GM18498 (cell line): ENCODE results near the gene SPINK7.
"Not testable (repeated sequence)": the region's sequence is repeated elsewhere in the genome, so short reads cannot be mapped to it uniquely, and the experiment has no call there.

ENCODE experiments used
- ATAC-seq: cut with Tn5 transposase; IDR thresholded peaks from one replicate; pipeline ENCODE4 v1.9.1; 2021; ENCODE audit warnings: mild to moderate bottlenecking, moderate library complexity; ENCODE audit not compliant: unreplicated experiment

Gene SPINK7

DNA sequence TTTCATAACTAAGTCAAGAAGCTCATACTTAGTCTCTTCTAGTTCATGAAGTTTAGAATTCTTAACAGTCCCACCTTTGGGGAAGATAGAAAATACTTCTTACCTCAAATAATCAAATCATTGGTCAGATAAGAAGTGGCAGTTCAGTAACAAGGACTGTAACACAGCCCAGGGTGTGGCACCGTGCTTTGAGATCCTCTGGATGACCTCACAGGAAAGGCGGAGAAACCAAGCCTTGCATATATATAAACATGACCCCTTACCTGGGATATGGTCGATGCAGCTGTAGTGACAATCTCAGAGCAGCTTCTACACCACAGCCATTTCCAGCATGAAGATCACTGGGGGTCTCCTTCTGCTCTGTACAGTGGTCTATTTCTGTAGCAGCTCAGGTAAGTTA is at the start of gene SPINK7:
Gene SPINK7, plus strand, starts transcription at position 271 of the 400 bp plus-strand sequence. Its CDS starts 61 bp downstream, at position 332.
- no peak for ATAC-seq

DNA sequence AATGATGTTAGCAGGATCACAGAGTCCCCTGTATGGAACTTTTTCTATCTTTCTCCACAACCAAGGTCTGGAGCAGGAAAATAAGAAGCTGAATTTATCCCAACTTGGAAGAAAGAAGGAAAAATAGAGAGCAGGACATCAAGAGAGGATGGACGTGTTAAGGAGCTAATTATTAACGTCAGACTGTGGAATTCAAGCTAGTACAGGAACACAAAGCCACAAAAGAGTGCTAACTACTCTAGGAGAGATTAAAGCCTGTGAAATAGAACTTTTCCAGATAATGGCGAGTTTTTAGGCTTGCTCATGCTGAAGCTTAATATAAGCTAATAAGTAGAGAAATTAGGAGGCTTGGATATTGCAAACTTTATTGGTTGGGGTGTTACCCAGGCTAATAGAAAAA is 44.3 kb upstream of the SPINK7 start:
- no peak for ATAC-seq

DNA sequence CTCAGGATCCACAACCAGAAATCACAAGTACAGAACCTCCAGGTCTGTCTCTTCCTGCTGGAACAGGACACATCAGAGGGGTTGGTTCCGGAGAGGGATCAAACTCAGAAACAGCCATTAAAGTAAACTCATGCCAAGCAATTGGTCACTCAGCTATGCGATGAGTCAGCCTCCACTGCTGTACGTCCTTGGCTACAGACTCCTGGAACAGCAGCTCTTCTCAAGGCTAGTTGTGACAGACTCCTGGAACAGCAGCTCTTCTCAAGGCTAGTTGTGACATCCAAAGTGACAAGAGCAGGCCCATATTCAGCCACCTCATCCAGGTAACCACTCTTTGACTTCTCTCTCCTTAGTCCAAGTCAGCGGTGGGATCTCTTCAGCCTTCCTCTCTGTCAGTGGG is 43.7 kb upstream of the SPINK7 start, which contains the start of gene SPINK13:
Gene SPINK13, plus strand, starts transcription at position 229 of the 400 bp plus-strand sequence. CDS start 1,279 bp downstream, outside the sequence.
- ATAC-seq: no peak

DNA sequence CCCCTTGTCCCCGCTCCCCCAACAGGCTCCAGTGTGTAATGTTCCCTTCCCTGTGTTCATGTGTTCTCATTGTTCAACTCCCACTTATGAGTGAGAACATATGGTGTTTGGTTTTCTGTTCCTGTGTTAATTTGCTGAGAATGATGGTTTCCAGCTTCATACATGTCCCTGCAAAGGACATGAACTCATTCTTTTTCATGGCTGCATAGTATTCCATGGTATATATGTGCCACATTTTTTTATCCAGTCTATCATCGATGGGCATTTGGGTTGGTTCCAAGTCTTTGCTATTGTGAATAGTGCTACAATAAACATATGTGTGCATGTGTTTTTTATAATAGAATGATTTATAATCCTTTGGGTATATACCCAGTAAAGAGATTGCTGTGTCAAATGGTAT is 37.1 kb upstream of the SPINK7 start:
- ATAC-seq: not testable (repeated sequence)

DNA sequence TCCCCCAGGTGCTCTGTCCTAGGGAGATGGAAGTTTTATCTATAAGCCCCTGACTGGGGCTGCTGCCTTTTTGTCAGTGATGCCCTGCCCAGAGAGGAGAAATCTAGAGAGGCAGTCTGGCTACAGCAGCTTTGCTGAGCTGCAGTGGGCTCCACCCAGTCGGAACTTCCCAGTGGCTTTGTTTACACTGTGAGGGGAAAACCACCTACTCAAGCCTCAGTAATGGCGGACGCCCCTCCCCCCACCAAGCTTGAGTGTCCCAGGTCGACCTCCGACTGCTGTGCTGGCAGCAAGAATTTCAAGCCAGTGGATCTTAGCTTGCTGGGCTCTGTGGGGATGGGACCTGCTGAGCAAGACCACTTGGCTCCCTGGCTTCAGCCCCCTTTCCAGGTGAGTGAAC is 31.3 kb upstream of the SPINK7 start:
- ATAC-seq: not testable (repeated sequence)

DNA sequence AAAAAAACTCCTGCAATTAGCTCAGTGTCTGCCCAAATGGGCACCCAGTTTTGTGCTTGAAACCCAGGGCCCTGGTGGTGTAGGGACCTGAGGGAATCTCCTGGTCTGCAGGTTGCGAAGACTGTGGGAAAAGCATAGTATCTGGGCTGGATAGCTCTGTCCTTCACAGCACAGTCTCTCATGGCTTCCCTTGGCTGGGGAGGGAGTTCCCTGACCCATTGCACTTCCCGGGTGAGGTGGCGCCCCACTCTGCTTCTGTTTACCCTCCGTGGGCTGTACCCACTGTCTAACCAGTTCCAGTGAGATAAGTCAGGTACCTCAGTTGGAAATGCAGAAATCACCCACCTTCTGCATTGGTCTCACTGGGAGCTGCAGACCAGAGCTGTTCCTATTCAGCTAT is 30.9 kb upstream of the SPINK7 start:
- not testable (repeated sequence) for ATAC-seq

DNA sequence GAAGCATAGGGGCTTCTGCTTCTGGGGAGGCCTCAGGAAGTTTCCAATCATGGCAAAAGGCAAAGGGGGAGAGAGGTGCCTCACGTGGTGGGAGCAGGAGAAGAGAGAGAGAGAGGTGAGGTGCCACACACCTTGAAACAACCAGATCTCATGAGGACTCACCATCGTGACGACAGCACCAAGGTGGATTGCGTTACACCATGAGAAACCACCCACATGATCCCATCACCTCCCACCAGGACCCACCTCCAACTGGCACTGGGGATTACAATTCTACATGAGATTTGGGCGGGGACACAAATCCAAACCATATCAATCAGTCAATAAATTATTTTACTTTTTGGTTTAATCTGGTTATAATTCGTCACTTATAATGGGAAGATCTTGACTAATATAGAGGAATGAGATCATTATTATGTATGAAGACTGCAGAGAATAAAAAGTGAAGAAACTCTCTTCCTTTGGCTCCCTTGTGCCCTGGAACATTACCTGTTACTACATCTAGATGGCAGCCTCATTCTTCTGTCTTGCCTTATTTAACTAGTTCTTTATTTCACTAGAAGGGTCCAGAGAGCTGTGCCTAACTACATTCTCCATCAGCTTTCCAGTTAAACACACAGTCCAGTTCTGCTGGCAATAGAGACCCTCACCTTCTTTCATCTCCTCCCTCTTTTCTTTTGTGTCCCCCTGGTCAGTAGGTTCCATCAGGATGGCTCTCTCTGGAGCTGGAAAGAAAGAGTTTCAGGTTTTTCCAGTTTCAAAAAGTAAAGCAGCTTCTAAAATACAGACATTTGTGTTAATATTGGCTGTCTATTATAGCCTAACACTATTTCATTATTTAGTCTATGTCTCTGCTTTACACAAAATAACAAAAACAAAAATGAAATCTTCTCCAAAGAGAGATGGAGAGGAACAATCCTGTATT is 21.7 kb upstream of the SPINK7 start:
- ATAC-seq: no peak

DNA sequence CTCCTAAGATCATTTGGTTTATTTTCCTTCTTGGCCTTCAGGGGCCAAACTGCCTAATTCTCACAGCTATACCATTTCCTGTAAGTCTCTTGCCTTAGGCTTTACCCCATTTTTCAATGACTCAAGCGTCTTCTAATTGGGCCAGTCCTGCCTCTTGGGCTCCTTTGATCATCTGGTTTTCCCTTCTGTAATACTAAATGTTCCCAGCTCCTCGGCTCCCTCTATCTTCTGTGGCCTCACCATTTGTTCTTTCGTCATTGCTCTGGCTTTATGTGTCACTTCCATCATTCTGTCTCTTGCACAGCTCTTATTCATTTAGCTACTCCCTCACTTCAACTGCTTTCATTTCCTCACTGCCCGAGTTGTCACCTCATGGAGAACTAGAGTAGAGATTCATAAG is 14.5 kb upstream of the SPINK7 start:
- ATAC-seq: no peak

DNA sequence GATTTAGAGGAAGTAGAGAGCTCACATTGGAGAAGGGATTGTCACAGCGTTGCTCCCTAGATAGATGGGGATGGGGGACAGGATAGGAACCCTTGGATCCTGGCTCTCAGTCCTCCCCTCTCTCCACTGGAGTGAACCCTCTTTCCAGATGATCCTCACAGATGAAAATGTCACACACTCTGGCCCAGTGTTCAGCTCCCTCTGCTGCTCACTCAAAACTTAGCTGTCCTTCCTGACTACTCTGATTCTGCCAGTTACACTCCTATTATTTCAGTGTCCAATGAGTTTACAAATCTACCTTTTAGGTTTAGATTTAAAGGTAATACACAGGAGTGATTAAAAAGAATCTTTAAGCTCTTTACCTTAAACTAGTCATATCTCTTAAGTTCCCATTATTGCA is 5.8 kb upstream of the SPINK7 start:
- ATAC-seq: no peak

DNA sequence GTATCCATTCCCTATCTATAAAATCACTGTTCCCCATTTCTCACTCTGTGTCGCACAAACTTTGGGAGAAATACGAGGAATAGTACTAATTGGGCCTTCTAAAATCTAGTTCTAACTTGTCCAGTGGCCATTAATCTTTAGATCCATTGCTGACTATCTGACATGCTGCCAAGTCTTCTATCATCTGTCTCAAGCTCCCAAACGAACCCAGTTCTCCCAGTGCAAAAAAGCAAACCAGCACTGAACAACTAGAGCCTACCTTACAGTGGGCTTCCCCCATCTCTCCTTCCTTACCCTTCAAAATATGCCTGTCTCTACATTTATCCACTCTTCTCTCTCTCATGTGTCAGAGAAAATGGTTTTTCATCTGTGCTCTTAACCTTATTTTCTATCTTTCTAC is 3.2 kb upstream of the SPINK7 start:
- ATAC-seq: no peak

DNA sequence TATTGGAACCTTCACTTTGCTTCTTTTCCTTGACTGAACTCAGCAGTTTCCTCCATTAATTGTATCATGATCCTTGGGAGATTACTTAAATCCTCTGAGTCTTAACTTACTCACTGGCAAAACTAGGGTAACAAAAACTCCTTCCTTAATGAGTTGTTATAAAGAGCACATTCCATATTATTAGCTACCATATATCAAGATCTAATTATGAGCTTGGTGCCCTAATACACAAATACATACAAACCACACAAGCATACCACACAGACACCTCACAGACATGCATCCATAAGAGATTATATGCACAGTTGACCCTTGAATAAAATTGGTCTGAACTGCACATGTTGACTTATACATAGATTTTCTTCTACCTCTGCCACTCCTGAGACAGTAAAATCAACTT is 2.5 kb upstream of the SPINK7 start:
- ATAC-seq: no peak

DNA sequence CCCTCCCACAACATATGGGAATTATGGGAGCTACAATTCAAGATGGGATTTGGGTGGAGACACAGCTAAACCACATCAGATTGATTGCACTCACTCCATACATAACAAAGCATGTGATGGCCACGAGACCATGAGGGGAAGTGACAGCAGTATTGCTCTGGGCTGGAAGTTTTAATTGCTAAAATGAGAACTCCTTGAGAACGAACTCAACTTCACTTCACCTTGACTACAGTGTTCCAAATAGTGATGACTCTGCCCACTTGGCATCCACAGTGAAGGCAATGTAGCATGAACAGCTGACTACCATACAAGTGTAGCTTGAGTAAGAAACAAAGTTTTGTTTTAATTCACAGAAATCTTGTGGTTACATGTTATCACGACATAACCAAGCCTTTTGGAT is 739 bp upstream of the SPINK7 start:
- no peak for ATAC-seq

DNA sequence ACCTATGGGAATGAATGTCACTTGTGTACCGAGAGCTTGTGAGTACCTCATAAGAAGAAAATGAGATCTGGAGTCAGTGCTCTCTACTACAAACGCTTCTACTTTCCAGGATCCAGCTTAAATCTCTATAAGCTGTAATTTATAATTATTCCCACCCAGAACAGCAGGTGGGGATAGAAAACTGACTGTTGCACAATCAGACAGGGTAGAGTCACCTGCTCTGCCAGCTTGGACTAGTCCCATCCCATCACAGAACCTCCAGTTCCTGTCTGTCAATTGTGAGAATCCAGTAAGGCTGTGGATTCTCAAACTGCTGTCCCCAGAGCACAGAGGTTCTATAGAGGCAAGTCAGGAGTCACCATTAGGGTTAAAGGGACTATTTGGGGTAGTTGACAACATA is 2.0 kb downstream of the SPINK7 start:
- ATAC-seq: no peak

DNA sequence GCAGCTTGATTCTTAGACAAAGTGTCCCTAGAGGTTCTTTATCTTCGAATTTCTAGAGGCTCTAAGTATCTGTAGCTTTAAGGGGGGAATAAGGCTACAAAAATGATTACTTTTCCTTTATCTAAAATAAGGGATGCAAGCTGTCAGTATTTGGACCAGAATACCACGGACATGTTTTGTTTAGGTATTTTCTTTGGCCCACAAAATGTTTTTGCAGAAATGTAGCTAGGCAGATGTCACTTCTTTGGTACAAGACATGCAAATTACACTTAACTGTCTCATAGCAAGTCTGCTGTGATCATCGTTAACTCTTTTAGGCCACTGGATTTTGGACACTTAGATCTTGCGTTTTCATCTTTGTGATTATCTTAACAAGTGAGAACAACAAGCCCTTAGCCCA is 2.5 kb downstream of the SPINK7 start:
- ATAC-seq: no peak

DNA sequence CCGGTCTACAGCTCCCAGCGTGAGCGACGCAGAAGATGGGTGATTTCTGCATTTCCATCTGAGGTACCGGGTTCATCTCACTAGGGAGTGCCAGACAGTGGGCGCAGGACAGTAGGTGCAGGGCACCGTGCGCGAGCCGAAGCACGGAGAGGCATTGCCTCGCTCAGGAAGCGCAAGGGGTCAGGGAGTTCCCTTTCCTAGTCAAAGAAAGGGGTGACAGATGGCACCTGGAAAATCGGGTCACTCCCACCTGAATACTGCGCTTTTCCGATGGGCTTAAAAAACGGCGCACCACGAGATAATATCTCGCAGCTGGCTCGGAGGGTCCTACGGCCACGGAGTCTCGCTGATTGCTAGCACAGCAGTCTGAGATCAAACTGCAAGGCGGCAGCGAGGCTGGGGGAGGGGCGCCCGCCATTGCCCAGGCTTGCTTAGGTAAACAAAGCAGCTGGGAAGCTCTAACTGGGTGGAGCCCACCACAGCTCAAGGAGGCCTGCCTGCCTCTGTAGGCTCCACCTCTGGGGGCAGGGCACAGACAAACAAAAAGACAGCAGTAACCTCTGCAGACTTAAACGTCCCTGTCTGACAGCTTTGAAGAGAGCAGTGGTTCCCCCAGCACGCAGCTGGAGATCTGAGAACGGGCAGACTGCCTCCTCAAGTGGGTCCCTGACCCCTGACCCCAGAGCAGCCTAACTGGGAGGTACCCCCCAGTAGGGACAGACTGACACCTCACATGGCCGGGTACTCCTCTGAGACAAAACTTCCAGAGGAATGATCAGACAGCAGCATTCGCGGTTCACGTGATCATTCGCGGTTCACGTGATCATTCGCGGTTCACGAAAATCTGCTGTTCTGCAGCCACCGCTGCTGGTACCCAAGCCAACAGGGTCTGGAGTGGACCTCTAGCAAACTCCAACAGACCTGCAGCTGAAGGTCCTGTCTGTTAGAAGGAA is 8.1 kb downstream of the SPINK7 start:
- not testable (repeated sequence) for ATAC-seq

DNA sequence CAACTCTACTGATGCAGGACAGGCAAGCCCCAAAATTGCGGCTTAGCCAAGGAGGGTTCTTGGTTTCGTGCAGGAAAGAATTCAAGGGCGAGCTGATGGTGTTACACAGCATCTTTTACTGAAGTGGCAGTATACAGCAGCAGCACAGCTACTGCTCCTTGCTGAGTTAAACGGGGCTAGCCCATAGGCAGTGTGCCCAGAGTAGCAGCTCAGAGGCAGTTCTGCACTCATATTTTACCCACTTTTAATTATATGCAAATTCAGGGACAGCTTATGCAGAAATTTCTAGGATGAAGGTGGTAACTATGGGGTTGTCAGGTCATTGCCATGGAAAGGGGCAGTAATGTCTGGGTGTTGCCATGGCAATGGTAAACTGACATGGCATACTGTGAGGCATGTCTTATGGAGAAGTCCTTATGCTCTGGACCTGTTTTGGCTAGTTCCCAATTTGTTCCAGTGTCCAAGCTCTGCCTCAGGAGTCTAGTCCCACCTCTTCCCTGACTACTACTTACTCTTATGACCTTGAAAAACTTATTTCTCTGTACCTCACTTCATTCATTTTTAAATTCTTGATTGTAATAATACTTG is 21.1 kb downstream of the SPINK7 start:
- ATAC-seq: no peak

DNA sequence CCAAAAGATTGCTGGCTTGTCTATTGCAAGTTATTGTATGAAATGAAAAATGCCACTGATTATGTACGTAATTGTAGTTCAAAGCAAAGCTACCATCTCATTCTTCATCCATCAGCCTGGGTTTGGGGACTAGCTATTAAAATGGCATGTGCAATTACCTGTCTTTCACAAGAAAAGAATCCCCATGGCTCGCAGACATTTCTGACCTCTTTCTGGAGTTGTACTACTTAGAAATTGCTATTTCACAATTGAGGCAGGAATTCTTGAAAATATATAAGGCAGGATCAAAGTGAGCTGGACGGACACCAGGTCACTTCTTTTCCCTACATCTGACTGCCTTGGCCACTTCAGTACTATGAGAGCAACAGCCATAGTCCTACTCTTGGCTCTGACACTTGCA is 23.0 kb downstream of the SPINK7 start, which contains the start of gene SPINK9:
Gene SPINK9, plus strand, starts transcription at position 301 of the 400 bp plus-strand sequence. Its CDS starts 55 bp downstream, at position 356.
- ATAC-seq: no peak

DNA sequence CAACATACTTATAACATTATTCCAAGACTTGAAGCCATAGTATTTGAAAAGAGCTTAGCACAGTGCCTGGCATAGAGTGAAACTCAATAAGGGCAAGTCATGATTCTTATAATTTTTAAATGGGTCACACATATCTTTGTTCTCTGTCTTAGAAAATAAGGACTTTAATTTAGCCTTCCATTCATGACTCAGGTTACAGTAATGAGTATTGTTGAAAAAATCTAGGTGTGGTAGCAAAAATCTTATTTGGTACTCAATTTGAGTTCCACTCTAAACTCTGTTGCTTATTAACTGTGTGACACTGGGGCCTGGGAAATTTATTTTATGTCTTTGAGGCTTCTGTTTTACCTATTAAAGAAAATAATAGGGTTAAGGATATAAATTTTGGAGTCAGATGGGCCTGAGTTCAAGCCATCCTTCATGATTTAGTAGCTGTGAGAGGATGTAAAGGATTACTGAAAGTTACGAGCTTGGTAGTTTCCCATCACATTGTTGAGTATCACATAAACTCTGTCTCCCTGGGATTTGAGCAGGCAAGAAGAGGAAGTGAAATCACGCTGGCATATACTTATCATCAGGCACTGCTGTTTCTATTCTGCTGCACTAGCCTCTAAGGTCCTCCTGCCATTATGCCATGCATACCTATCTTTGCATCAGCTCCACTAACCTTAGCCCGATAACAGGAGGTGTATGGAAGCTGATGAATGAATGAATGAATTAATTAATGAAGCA is 24.6 kb downstream of the SPINK7 start:
- peak; percentile 95 for ATAC-seq

DNA sequence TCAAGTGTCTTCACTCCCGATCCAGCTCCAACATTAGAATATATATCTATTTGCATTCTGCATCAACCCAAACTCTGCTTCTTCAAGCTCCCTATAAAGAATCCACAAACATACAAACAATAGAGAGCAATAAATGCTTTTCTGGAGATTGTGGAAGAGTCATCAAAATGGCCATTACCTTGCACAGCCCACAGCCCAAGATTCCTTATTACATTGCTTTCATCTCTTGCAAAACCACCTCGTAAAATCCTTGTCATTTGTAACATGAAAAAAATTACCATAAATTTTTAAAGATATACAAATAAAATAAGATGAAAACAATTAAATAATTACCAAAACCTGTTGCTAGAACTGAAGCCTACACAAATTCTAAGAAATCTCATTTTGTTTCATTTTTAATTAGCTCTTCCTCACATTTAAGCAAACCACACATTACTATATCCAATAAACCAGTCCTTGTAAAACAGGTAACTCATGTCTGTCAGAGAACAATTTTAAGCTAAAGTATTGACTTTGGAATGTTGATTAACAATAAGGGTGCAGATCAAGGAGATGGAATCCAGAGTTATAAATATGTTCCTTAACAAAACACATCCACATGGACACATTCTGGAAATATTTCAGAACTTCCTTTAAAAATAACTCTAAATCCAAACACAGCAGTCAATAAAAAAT is 30.3 kb downstream of the SPINK7 start:
- ATAC-seq: no peak

DNA sequence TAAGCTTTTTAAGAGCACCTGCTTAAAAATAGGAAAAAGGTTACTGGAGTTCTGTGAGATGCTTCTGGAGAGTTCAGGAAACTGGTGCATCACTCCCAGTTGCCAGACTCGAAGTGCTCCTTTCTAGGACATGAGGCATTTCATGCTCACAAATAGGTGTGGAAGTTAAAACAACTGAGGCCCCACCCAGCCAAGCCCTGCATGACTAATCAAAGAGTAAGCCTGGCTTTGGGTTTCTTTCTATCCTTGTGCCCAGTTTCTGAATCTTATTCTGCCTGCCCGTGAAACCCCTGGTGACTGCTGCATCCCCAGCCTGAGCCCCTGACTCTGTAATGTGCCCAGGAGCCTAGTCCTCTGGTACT is 30.8 kb downstream of the SPINK7 start:
- no peak for ATAC-seq
